ENCODE measurements around the gene CD200. TPM values are rescaled to one million over a fixed set of nuclear protein-coding genes. Genes with fewer than 3 reads are reported as not detected.

Gene CD200
- total RNA-seq, 1 donor from 2014 or later: 67.0 TPM

DNA sequence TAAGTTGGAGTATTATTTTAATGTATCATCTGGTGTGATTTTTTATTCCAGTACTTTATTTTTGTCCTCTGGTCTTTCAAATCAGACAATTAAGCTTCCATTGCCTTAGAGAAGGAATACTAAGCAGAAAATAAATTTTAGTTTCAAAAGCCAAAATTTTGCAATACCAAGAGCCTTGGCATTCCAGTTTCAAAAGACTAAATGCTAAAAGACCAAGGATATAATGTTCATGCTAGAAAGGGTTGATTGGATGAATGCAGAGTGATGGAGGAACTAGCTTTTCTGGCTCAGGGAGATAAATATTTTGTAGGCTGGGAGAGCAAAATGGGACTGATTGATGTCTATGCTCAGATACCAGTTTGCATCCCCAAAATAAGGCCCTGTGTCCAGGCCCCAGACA lies 6.2 kb downstream of the CD200 start:
- Mint-ChIP-seq H3K27me3 (ENCODE audit: low read depth) (no peaks in the 10 kb centered on the region), H3K9me3 (peaks cover 7% of the 10 kb centered on the region), H3K27ac (ENCODE audit: unreplicated experiment) (no peak overlapping the region), H3K36me3 (ENCODE audit: low read depth) (peaks cover 50% of the 10 kb centered on the region), H3K4me1 (peaks cover 72% of the 10 kb centered on the region), H3K4me3 (peak overlapping the region; percentile 10)
- DNase-seq (ENCODE audit: low read depth, low spot score): no peak
- TF ChIP-seq, protein P1, sequence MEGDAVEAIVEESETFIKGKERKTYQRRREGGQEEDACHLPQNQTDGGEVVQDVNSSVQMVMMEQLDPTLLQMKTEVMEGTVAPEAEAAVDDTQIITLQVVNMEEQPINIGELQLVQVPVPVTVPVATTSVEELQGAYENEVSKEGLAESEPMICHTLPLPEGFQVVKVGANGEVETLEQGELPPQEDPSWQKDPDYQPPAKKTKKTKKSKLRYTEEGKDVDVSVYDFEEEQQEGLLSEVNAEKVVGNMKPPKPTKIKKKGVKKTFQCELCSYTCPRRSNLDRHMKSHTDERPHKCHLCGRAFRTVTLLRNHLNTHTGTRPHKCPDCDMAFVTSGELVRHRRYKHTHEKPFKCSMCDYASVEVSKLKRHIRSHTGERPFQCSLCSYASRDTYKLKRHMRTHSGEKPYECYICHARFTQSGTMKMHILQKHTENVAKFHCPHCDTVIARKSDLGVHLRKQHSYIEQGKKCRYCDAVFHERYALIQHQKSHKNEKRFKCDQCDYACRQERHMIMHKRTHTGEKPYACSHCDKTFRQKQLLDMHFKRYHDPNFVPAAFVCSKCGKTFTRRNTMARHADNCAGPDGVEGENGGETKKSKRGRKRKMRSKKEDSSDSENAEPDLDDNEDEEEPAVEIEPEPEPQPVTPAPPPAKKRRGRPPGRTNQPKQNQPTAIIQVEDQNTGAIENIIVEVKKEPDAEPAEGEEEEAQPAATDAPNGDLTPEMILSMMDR (conservative IDR thresholded peaks at IDR 0.05): no peak

DNA sequence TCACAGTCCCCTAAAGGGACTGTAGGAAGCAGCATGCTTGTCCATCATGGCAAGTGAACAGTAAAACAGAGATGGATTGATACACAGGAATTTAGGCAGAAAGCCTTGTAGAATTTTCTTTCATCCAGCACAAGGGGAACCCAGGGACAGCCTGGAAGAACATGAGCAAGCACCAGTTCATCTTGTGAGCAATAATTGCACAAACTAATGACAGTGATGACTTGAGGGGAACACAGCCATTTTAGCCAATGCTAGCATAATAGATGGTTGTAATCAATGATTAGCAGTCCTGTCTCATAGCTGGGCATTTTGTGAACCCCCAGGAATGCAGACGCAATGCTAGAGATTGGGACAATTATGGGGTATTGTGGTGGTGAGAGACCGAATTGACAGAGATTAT lies 6.7 kb downstream of the CD200 start:
- TF ChIP-seq, protein P1 (conservative IDR thresholded peaks at IDR 0.05): no peak
- peaks cover 68% of the 10 kb centered on the region for H3K4me1 Mint-ChIP-seq
- peaks cover 55% of the 10 kb centered on the region for H3K36me3 Mint-ChIP-seq (ENCODE audit: low read depth)
- DNase-seq (ENCODE audit: low read depth, low spot score): no peak
- H3K4me3 Mint-ChIP-seq: peak overlapping the region; percentile 10
- H3K27me3 Mint-ChIP-seq (ENCODE audit: low read depth): no peaks in the 10 kb centered on the region
- H3K9me3 Mint-ChIP-seq: peaks cover 7% of the 10 kb centered on the region
- no peak overlapping the region for H3K27ac Mint-ChIP-seq (ENCODE audit: unreplicated experiment)

DNA sequence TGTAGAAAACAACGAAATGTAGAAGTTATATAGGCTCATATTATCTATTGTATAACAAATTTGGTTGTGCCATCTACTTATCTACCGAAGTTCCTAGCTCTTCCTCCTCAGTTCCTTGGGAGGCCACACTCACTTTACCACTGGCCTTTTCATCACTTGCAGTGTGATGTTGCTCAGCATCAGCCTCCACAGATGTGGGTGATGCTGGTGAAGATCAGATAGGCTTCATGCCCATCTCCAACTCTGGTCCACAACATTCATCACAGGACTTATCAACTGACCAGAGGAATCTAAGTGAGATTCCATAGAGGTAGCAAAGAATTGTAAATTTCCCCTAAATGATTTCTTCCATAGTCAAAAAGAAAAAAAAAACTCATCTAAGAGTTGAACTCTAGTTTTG lies 8.4 kb downstream of the CD200 start:
- H3K36me3 Mint-ChIP-seq (ENCODE audit: low read depth): peaks cover 60% of the 10 kb centered on the region
- no peak overlapping the region for H3K27ac Mint-ChIP-seq (ENCODE audit: unreplicated experiment)
- H3K4me1 Mint-ChIP-seq: peaks cover 54% of the 10 kb centered on the region
- DNase-seq (ENCODE audit: low read depth, low spot score): no peak
- peaks cover 7% of the 10 kb centered on the region for H3K9me3 Mint-ChIP-seq
- no peak overlapping the region for H3K4me3 Mint-ChIP-seq
- TF ChIP-seq, protein P1 (conservative IDR thresholded peaks at IDR 0.05): no peak
- H3K27me3 Mint-ChIP-seq (ENCODE audit: low read depth): no peaks in the 10 kb centered on the region

DNA sequence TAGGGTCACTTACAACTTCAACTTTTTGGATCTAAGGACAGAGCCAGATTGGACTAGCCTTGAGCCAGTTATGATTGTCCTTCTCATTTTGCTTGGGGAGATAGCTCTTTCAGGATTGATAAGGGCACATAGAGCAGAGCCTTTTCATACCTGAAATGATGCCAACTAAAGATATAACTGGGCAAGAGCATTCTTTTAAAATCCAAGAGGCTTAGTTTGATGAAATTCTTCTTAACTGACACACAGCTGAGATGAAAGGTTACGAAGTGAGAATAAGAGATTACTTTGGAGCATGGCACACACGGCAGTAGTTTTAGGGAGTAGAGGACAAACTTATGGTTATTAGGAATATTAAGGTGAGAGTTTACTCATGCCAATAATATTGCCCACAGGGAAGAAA lies 12.7 kb downstream of the CD200 start:
- Mint-ChIP-seq H3K4me3 (peak overlapping the region; percentile 8), H3K9me3 (peaks cover 7% of the 10 kb centered on the region), H3K27me3 (ENCODE audit: low read depth) (no peaks in the 10 kb centered on the region), H3K27ac (ENCODE audit: unreplicated experiment) (no peak overlapping the region), H3K4me1 (peaks cover 55% of the 10 kb centered on the region), H3K36me3 (ENCODE audit: low read depth) (peaks cover 58% of the 10 kb centered on the region)
- DNase-seq (ENCODE audit: low read depth, low spot score): no peak
- TF ChIP-seq, protein P1 (conservative IDR thresholded peaks at IDR 0.05): no peak

DNA sequence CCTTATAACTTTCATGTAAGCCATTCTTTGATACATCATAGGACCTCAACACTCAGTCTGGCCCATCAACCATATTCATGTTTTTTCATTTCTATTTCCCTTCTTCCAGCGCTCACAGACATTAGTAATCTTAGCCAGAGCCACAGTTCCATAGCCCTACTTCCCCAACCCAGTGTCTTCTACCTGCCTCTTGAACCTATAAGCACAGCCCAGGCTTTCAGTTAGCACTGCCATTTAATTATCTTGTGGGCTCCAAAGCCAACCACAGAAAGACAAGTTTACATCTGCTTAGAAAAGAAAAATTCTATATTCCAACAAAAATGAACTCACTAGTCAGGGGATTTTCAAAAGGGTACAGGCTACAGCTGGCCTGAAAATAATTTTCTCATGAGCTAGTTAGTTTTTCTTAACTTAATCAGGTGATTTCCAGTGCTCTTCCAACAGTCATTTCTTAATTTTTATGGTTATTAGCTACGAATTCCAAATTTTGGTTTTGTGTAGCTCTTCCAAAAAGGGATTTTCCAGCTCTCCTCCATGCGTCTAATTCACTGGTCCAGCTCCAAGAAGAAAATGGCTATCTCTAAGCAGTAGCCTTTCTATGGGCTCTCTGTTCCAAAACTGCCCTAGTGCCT lies 13.7 kb downstream of the CD200 start:
- Mint-ChIP-seq H3K27ac (ENCODE audit: unreplicated experiment) (no peak overlapping the region), H3K4me3 (no peak overlapping the region), H3K9me3 (peaks cover 7% of the 10 kb centered on the region), H3K27me3 (ENCODE audit: low read depth) (no peaks in the 10 kb centered on the region), H3K4me1 (peaks cover 57% of the 10 kb centered on the region), H3K36me3 (ENCODE audit: low read depth) (peaks cover 53% of the 10 kb centered on the region)
- DNase-seq (ENCODE audit: low read depth, low spot score): no peak
- TF ChIP-seq, protein P1 (conservative IDR thresholded peaks at IDR 0.05): no peak
